Retinal pigment epithelial cell (primary cell): ENCODE measurements around the gene SUCO.

Experiments
- DNase-seq: peaks from one replicate; pipeline ENCODE4 v3.0.0-alpha.2; 2010; ENCODE audit warnings: low read depth
- H3K4me3 ChIP-seq: 2 replicates; pipeline ENCODE4 v1.5.1; 2011; ENCODE audit warnings: mild to moderate bottlenecking, low read length, control low read depth, moderate library complexity
- CTCF ChIP-seq: conservative IDR thresholded peaks from 2 replicates; pipeline ENCODE4 v1.5.1; 2011; ENCODE audit warnings: low read depth, low read length, control low read depth, inconsistent platforms

SUCO gene

GRCh38 chr1:172557270-172557669 lies 24.3 kb downstream of the SUCO start:
- no peak for TF ChIP-seq CTCF
- DNase-seq: no peak
- H3K4me3 ChIP-seq: no peak overlapping the region

- no peak overlapping the region for H3K4me3 ChIP-seq
- TF ChIP-seq CTCF: no peak
- DNase-seq: no peak
Measured at GRCh38 chr1:172559572-172560210, 26.7 kb downstream of the SUCO start.

- no peak overlapping the region for H3K4me3 ChIP-seq
- DNase-seq: no peak
- TF ChIP-seq CTCF: no peak
Measured at GRCh38 chr1:172561252-172561651, 28.3 kb downstream of the SUCO start.

GRCh38 chr1:172566196-172566997 lies 33.4 kb downstream of the SUCO start:
- H3K4me3 ChIP-seq: no peak overlapping the region
- no peak for TF ChIP-seq CTCF
- no peak for DNase-seq

- no peak for DNase-seq
- no peak for TF ChIP-seq CTCF
- no peak overlapping the region for H3K4me3 ChIP-seq
Measured at GRCh38 chr1:172567720-172568119, 34.8 kb downstream of the SUCO start.

- DNase-seq: no peak
- no peak overlapping the region for H3K4me3 ChIP-seq
- TF ChIP-seq CTCF: no peak
Measured at GRCh38 chr1:172574080-172574479, 41.1 kb downstream of the SUCO start.

GRCh38 chr1:172578586-172578985 lies 45.6 kb downstream of the SUCO start:
- DNase-seq: no peak
- no peak overlapping the region for H3K4me3 ChIP-seq
- no peak for TF ChIP-seq CTCF
